GM19328 (cell line): ENCODE results near the gene STKLD1.
"Not testable (repeated sequence)": the region's sequence is repeated elsewhere in the genome, so short reads cannot be mapped to it uniquely, and the experiment has no call there.

Source experiments
- ATAC-seq: cut with Tn5 transposase; IDR thresholded peaks from one replicate; pipeline ENCODE4 v1.9.1; 2021; ENCODE audit warnings: mild to moderate bottlenecking, moderate library complexity; ENCODE audit not compliant: unreplicated experiment

The STKLD1 gene

DNA sequence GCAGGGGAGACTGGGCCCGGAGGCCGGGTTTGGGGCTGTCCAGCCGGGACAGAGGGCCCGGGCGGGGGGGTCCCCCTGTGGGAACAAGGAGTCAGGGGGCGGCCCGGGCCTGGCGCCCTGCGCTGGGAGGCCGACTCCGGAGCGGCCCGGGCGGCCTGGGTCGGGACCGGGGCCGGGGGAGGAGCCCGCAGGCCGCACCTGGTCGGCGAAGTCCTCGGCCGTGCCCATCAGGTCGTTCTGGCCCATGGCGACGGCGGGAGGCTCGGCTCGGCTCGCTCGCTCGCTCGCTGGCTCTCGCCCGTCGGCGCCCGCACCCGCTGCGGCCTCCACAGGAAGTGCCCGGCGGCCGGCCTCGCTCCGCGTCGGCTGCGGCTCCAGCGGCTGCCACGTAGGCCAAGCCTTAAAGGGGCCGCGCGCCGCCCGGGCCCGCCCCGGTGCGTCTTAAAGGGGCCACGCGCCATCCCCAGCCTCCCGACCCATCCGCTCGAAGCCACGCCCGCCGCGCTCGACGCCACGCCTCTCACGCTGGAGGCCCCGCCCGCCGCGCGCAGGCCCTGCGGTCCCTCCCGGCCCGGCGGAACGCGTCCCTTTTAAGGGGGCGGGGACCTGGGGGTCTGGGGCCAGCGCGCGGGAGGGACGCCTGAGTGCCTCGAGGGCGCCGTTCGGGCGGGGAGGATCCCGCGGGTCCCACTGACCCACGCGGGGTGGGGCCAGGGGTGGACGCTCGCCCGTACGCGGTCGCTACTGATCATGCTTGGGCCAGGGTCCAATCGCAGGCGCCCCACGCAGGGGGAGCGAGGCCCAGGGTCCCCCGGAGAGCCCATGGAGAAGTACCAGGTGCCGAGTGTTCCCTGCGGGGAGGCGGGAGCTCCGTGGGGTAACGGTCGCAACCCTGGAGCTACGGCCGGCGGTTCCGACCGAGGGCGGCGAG is at the start of gene STKLD1, which contains the start of gene SURF4:
TSS of gene STKLD1 (plus strand) at position 643 of the 931 bp plus-strand sequence. CDS start at position 751, 108 bp downstream.
TSS of gene SURF4 (minus strand) at position 337 of the 931 bp plus-strand sequence. CDS start at position 246, 91 bp downstream.
- peak; percentile 77 for ATAC-seq

GRCh38 chr9:133327021-133327420 is 49.1 kb upstream of the STKLD1 start:
- ATAC-seq, result not testable (repeated sequence)

- no peak for ATAC-seq
These were observed 48.2 kb upstream of the STKLD1 start for GRCh38 chr9:133327834-133328484.

DNA sequence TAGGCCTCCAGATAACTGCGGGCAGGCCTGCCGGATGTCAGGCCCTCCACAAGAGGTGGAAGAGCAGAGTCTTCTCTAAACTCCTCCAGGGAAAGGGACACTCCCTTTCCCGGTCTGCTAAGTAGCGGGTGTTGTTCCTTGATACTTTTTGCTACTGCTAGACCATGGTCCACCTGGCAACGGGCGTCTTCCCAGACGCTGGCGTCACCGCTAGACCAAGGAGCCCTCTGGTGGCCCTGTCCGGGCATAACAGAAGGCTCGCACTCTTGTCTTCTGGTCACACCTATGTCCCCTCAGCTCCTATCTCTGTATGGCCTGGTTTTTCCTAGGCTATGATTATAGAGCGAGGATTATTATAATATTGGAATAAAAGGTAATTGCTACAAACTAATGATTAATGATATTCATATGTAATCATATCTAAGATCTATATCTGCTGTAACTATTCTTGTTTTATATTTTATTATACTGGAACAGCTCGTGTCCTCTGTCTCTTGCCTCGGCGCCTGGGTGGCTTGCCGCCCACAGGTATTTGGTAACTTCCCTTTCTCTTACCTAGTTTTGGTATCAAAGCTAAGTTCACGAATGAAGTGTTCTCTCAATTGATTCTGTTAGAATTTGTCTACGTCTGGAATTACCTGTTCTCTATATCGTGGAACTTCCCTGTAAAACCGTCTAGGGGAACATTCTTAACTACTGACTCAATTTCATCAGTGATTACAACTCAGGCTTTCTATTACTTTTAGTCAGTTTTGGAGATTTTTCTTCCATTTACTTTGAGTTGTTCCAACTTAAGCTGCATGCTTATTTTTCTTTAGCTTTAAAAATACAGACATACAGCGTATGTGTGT is 46.6 kb upstream of the STKLD1 start:
- ATAC-seq, result not testable (repeated sequence)

GRCh38 chr9:133331221-133331620 is 44.9 kb upstream of the STKLD1 start:
- no peak for ATAC-seq

DNA sequence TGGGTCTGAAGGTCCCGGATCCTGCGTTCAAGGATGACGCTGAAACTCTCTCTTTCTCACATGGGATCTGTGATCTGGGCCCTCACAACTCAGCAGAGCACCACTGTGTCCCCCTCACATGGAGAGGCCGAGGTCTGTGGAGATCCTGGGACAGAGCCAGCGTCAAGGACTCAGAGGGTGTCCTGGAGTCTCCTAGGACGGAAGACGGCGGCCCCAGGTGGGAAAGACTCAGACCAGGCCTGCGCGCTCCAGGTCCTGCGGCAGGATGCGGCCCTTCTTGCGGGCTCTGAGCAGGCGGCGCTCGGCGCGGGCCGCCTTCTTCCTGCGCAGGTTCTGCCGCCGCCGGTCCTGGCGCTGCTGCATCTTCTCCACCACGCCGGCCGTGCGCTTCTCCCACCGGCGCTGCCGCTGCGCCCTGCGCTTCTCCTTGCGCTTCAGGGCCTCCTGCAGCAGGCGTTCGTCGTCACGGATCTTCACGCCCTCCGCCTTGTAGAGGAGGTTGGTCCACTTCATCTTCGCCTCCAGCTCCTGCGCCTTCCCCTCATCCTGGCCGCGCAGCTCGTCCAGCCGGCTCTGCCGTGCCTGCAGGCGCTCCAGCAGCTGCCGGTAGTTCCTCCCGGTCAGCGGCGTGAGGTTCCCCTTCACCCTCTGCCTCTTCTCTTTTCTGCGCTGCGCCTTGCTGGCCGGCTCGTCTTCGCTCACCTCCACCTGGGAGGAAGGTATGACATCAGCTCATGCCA is 44.4 kb upstream of the STKLD1 start:
- no peak for ATAC-seq

GRCh38 chr9:133332381-133332730 is 43.8 kb upstream of the STKLD1 start:
- ATAC-seq, result no peak

DNA sequence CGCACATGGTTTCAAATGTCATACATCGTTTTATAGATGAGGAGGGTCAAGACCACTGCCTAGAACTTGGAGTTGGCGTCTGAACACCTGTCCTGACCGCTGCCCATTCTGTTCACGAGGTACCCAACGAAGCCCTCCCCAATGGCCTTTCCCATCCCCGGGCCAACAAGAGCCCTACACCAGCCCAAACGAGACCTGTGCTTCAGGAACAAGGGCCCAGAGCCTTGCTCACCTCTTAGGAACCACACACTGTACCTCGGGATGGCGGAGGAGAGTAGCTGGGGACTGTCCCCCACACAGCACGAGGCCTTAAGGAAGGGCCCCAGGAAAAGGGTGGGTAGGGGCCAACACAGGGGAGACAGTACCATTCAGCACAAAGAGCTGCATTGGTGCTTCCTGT is 43.2 kb upstream of the STKLD1 start:
- no peak for ATAC-seq

GRCh38 chr9:133333566-133333965 is 42.6 kb upstream of the STKLD1 start:
- no peak for ATAC-seq

DNA sequence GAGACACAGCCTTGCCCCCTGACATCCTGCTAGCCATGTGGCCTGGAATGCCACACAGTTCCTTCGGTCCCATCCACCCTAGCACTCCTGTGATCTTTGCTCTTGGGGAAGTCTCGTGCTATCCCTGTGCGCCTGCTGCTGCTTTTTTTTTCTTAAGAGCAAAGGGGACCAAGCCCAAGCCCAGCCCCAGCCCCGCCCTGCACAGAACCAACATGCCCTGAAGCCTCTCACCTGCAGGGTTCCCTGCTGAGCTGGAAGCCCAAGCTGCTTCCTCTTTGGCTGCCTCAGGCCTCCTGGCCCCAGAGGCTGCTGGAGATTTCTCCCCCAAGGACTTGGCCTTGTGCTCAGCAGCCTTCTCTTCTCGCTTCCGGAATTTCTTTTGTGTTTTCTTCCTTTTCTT is 42.0 kb upstream of the STKLD1 start:
- ATAC-seq, result no peak

GRCh38 chr9:133334888-133335287 is 41.3 kb upstream of the STKLD1 start:
- not testable (repeated sequence) for ATAC-seq

DNA sequence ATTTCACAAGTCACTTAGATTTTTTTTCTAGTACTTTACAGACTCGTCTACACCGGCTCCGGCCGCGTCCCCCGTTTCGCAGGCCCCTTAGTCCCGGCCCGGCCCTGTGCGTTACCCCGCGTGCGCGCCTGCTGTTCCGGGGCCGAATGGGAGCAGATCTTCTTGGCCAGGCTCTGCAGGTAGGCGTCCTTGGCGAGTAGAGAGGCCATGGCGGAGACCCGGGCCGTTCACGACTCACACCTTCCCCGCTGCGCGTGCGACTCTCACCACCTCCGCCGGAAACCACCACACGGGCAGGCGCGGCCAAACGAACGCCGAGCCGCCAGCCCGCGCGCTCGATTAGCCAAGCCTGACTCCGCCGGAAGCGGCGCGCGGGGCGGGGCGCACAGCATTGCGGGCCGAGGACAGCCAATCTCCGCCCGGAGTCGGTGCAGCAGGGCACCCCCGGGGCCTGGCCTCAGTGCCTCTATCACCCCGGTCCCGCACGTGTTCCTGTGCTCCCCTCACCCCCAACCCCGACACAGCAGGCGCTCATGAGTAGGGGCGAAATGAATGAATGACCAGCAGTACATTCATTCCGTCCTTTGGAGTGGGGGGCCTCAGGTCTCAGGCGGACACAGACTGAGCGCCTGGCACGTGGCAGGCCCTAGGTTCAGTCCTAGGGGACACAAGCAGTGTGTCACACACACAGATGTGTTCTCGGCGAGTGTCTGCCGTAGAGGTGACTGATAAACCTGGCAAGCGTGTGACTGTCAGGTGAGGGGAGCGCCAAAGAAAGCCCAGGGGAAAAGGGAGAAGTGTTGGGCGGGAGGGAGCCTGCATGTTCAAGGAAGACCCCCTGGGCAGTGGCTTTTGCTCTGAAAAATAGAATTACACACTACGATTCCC is 40.0 kb upstream of the STKLD1 start, which contains the start of gene SURF6:
TSS of gene SURF6 (minus strand) at position 265 of the 888 bp plus-strand sequence. CDS start at position 209, 56 bp downstream.
- peak; percentile 91 for ATAC-seq

GRCh38 chr9:133339641-133340040 is 36.5 kb upstream of the STKLD1 start:
- ATAC-seq, result no peak

DNA sequence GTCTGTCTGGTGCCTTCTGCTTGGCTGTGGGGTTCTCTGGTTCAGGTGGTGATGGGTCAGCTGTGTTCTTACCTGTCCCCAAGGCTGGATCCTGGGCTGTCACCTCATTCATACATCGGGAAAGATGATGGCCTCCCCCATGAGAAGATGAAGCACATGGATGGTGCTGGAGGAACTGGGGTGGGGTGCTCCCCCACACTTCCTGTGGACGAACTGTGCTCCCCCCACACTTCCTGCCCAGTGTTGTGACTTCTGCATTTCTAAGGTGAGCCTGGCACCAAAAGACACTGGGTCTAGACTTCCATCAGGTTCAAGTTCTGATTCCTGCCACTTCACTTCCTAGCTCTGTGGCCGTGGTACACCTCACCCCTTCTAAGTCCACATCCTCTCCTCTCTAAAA is 35.9 kb upstream of the STKLD1 start:
- no peak for ATAC-seq

GRCh38 chr9:133340916-133341315 is 35.2 kb upstream of the STKLD1 start:
- no peak for ATAC-seq

- no peak for ATAC-seq
These were observed 34.6 kb upstream of the STKLD1 start for GRCh38 chr9:133341369-133342068.

DNA sequence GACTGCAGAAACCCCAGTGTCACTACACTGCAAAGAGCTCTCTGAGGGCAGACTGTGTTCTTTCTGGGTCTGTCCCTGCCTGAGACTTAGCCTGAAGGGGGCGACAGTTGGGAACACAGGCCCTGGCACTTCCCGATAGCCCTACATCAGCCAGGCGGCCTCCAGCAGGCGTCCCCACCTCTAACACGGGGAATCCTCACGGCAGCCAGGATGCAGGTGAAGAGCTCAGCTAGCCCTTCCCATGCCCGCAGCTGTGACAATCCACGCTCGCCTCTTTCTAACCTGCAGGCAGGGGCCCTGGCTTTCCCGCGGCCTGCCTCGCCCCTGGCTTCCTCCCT is 34.1 kb upstream of the STKLD1 start:
- no peak for ATAC-seq

GRCh38 chr9:133342570-133342969 is 33.6 kb upstream of the STKLD1 start:
- ATAC-seq, result no peak

DNA sequence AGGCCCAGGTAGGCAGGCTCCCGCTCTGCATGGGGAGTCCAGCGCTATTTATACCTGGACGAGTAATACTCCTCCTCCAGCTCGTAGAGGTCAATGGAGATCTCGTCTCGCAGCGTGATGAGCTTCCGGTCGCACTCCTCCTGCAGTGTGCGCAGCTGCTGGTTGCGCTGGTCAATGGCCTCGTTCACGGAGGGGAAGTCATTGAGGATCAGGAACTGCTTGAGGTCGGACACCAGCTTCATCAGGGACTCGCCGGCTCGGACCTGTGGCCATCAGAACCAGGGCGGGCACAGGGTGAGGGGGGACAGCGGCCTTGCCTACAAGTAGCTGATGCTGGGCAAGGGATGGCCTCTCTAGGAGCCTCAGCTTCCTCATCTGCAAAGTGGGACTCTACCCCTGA is 32.1 kb upstream of the STKLD1 start:
- ATAC-seq, result no peak
